Prostate gland (tissue), 2 donors: Measurements from ENCODE around the gene PPFIA1. TPM values are rescaled to one million over a fixed set of nuclear protein-coding genes. Genes with fewer than 3 reads are reported as not detected.

ENCODE experiments used
- DNase-seq: peaks from one replicate; pipeline ENCODE4 v3.0.0-alpha.2; 2019; ENCODE audit warnings: low spot score
- H3K27ac ChIP-seq, 2 donors: fragments of 200-600 bp; sonication (generic); 2 replicates each; pipeline ENCODE4 v1.5.1; 2017 to 2019
- H3K27me3 ChIP-seq: fragments of 200-600 bp; sonication (generic); replicated peaks from 2 replicates; pipeline ENCODE4 v1.5.1; 2019; ENCODE audit not compliant: insufficient read depth
- H3K36me3 ChIP-seq, 2 donors: fragments of 200-600 bp; sonication (generic); 1 replicate in 1 of 2; 2 replicates in 1 of 2; pipeline versions ENCODE4 v1.5.1 to v1.8.1; 2017 to 2019
- H3K4me1 ChIP-seq: fragments of 200-600 bp; sonication (generic); replicated peaks from 2 replicates; pipeline ENCODE4 v1.5.1; 2019
- H3K4me3 ChIP-seq, 2 donors: fragments of 200-600 bp; sonication (generic); 2 replicates each; pipeline ENCODE4 v1.5.1; 2017 to 2019
- H3K9me3 ChIP-seq: fragments of 200-600 bp; sonication (generic); 2 replicates; pipeline ENCODE4 v1.5.1; 2017
- CTCF ChIP-seq, 4 experiments: fragments of 200-600 bp in 2 of 4; fragments of 450-650 bp in 2 of 4; sonication (generic) in 2 of 4; IDR thresholded peaks; 1 replicate in 3 of 4; 2 replicates in 1 of 4; pipeline ENCODE4 v1.5.1; 2016 to 2019; ENCODE audit warnings: antibody characterized with exemption in 4 of 4, mild to moderate bottlenecking in 2 of 4, moderate library complexity in 2 of 4
- POLR2A ChIP-seq: fragments of 450-650 bp; IDR thresholded peaks from one replicate; pipeline ENCODE4 v1.6.1; 2016; ENCODE audit warnings: antibody characterized with exemption, mild to moderate bottlenecking
- POLR2AphosphoS5 ChIP-seq: sonication (generic); formaldehyde crosslinking; IDR thresholded peaks from one replicate; pipeline ENCODE4 v1.6.1; 2017; ENCODE audit warnings: antibody characterized with exemption
- WGBS: methylation state at CpG from one replicate; pipeline ENCODE4 v1.1.5; 2018; 5-methylcytosine and 5-hydroxymethylcytosine counted together
- intact Hi-C: fragments of 100-400 bp; cut with DNase I; formaldehyde crosslinking; loops from one replicate; pipeline ENCODE4 v1.14.2; 2022
- total RNA-seq, 2 donors: library from RNA; depleted of rRNA; stranded (reverse); fragments of >200 nt; gene quantifications; one replicate each; pipeline ENCODE4 v1.1.0, GENCODE V29; 2016

PPFIA1 gene
- total RNA-seq, 2 donors from 2014 or later = 29.1 to 61.8 TPM

- Histone ChIP-seq H3K27ac (no peak overlapping the region), H3K27me3 (no peaks in the 10 kb centered on the region), H3K36me3 (no peaks in the 10 kb centered on the region), H3K4me1 (no peaks in the 10 kb centered on the region), H3K4me3 (no peak overlapping the region), H3K9me3 (no peaks in the 10 kb centered on the region)
- intact Hi-C loops = no loop called here
- DNase-seq = no peak
- no peak for TF ChIP-seq POLR2A
- no peak for TF ChIP-seq POLR2AphosphoS5
- TF ChIP-seq CTCF (IDR thresholded peaks at IDR 0.05) = no peak
- WGBS = 49% methylated on average over 4 of the region's 4 CpGs
Observed at GRCh38 chr11:70306586-70307033, 36.1 kb downstream of the PPFIA1 start.

GRCh38 chr11:70307176-70307575 lies 36.7 kb downstream of the PPFIA1 start:
- WGBS = 58% methylated on average over 3 of the region's 3 CpGs
- H3K4me3 ChIP-seq = no peak overlapping the region
- no peak overlapping the region for H3K27ac ChIP-seq

GRCh38 chr11:70311616-70312015 lies 41.1 kb downstream of the PPFIA1 start:
- H3K9me3 ChIP-seq = no peaks in the 10 kb centered on the region
- no peak for DNase-seq
- H3K27ac ChIP-seq = no peak overlapping the region
- WGBS = 97% methylated on average over 4 of the region's 4 CpGs
- no peaks in the 10 kb centered on the region for H3K36me3 ChIP-seq
- no peaks in the 10 kb centered on the region for H3K27me3 ChIP-seq
- TF ChIP-seq POLR2AphosphoS5 (no peak), CTCF (IDR thresholded peaks at IDR 0.05) (no peak), POLR2A (no peak)
- H3K4me3 ChIP-seq = no peak overlapping the region
- H3K4me1 ChIP-seq = no peaks in the 10 kb centered on the region
- intact Hi-C loops = no loop called here

More at GRCh38 chr11:70307176-70307575, 36.7 kb downstream of the PPFIA1 start:
- no peaks in the 10 kb centered on the region for H3K36me3 ChIP-seq
- no peaks in the 10 kb centered on the region for H3K9me3 ChIP-seq
- no peak for DNase-seq
- H3K27me3 ChIP-seq = no peaks in the 10 kb centered on the region
- TF ChIP-seq POLR2AphosphoS5 (no peak), POLR2A (no peak), CTCF (IDR thresholded peaks at IDR 0.05) (no peak)
- no peaks in the 10 kb centered on the region for H3K4me1 ChIP-seq
- intact Hi-C loops = no loop called here

- TF ChIP-seq POLR2A = no peak
- no peak for TF ChIP-seq CTCF (IDR thresholded peaks at IDR 0.05)
- no peak for TF ChIP-seq POLR2AphosphoS5
- no peaks in the 10 kb centered on the region for H3K4me1 ChIP-seq
- intact Hi-C loops = no loop called here
- no peaks in the 10 kb centered on the region for H3K36me3 ChIP-seq
- H3K27me3 ChIP-seq = no peaks in the 10 kb centered on the region
- H3K9me3 ChIP-seq = no peaks in the 10 kb centered on the region
- H3K4me3 ChIP-seq = no peak overlapping the region
- WGBS = 85% methylated on average over 20 of the region's 20 CpGs
- no peak overlapping the region for H3K27ac ChIP-seq
- DNase-seq = no peak
Observed at GRCh38 chr11:70312401-70313357, 42.2 kb downstream of the PPFIA1 start.

GRCh38 chr11:70313945-70314344 lies 43.5 kb downstream of the PPFIA1 start:
- no peak for DNase-seq
- WGBS = 90% methylated on average over 8 of the region's 8 CpGs
- H3K4me1 ChIP-seq = no peaks in the 10 kb centered on the region
- intact Hi-C loops = no loop called here
- H3K9me3 ChIP-seq = no peaks in the 10 kb centered on the region
- no peak overlapping the region for H3K27ac ChIP-seq
- no peaks in the 10 kb centered on the region for H3K27me3 ChIP-seq
- H3K4me3 ChIP-seq = no peak overlapping the region
- TF ChIP-seq POLR2AphosphoS5 (no peak), POLR2A (no peak), CTCF (IDR thresholded peaks at IDR 0.05) (no peak)
- no peaks in the 10 kb centered on the region for H3K36me3 ChIP-seq
